Natural killer cell (primary cell): Measurements from ENCODE around the gene ZNF70. TPM values are rescaled to one million over a fixed set of nuclear protein-coding genes. Genes with fewer than 3 reads are reported as not detected.

ENCODE experiments used
- ATAC-seq, 3 donors: fragments of 150-1000 bp in 2 of 3; fragments of 200-7000 bp in 1 of 3; cut with Tn5 transposase; 1 replicate in 1 of 3; 2 replicates in 2 of 3; pipeline ENCODE4 v1.10.0; 2021; ENCODE audit warnings: mild to moderate bottlenecking in 2 of 3, moderate library complexity in 2 of 3
- DNase-seq, 2 donors: peaks; one replicate each; pipeline versions ENCODE4 v3.0.0 to v3.0.0-alpha.2; 2013 to 2021; ENCODE audit warnings: mixed read lengths in 1 of 2
- H3K27ac ChIP-seq: one replicate; pipeline ENCODE4 v1.5.1; 2013; ENCODE audit warnings: mild to moderate bottlenecking, low read length
- H3K27me3 ChIP-seq: one replicate; pipeline ENCODE4 v1.6.1; 2013; ENCODE audit warnings: low read length; ENCODE audit not compliant: control insufficient read depth, insufficient read depth
- H3K36me3 ChIP-seq: one replicate; pipeline ENCODE4 v1.6.1; 2013; ENCODE audit warnings: low read length; ENCODE audit not compliant: control insufficient read depth, insufficient read depth
- H3K4me1 ChIP-seq: one replicate; pipeline ENCODE4 v1.6.1; 2013; ENCODE audit warnings: low read length; ENCODE audit not compliant: control insufficient read depth, insufficient read depth
- H3K4me3 ChIP-seq: one replicate; pipeline ENCODE4 v1.5.1; 2013; ENCODE audit warnings: low read length
- H3K9me3 ChIP-seq: one replicate; pipeline ENCODE4 v1.6.1; 2013; ENCODE audit warnings: low read length; ENCODE audit not compliant: control insufficient read depth, insufficient read depth
- H3K27ac Mint-ChIP-seq, 2 donors: one replicate each; pipeline ENCODE4 v1.8.0; 2022; ENCODE audit warnings: mild to moderate bottlenecking in 2 of 2, mixed read lengths in 2 of 2, moderate library complexity in 1 of 2
- H3K27me3 Mint-ChIP-seq, 2 donors: one replicate each; pipeline ENCODE4 v1.8.0; 2022; ENCODE audit warnings: low read depth in 2 of 2, mixed read lengths in 2 of 2
- H3K36me3 Mint-ChIP-seq: one replicate; pipeline ENCODE4 v1.8.0; 2022; ENCODE audit warnings: mixed read lengths
- H3K4me1 Mint-ChIP-seq, 2 donors: one replicate each; pipeline ENCODE4 v1.8.0; 2022; ENCODE audit warnings: mixed read lengths in 2 of 2
- H3K4me3 Mint-ChIP-seq: one replicate; pipeline ENCODE4 v1.8.0; 2022; ENCODE audit warnings: mild to moderate bottlenecking, moderate library complexity, mixed read lengths
- H3K9me3 Mint-ChIP-seq, 2 donors: one replicate each; pipeline ENCODE4 v1.8.0; 2022; ENCODE audit warnings: mixed read lengths in 2 of 2
- WGBS: methylation state at CpG from one replicate; pipeline ENCODE4 v1.1.7; 2013; ENCODE audit warnings: missing lambda C conversion rate; ENCODE audit not compliant: insufficient coverage; 5-methylcytosine and 5-hydroxymethylcytosine counted together
- intact Hi-C: fragments of 100-400 bp; cut with micrococcal nuclease; formaldehyde crosslinking; loops from one replicate; pipeline ENCODE4 v1.14.2; 2022
- total RNA-seq, 4 donors: library from RNA; stranded (reverse); fragments of 120-200 nt in 1 of 4; gene quantifications; one replicate each; pipeline versions ENCODE4 v1.2.3 to v1.2.4, GENCODE V29; 2013 to 2022
- TF ChIP-seq, protein P1 (sequence below): fragments of 200-600 bp; IDR thresholded peaks from one replicate; pipeline ENCODE4 v1.8.0; 2022; ENCODE audit warnings: antibody characterized with exemption

The ZNF70 gene
- total RNA-seq, 3 donors from 2014 or later (not counting 1 experiment from before 2014, with no cell fraction given), result 7.4 to 9.1 (median 7.7) TPM

DNA sequence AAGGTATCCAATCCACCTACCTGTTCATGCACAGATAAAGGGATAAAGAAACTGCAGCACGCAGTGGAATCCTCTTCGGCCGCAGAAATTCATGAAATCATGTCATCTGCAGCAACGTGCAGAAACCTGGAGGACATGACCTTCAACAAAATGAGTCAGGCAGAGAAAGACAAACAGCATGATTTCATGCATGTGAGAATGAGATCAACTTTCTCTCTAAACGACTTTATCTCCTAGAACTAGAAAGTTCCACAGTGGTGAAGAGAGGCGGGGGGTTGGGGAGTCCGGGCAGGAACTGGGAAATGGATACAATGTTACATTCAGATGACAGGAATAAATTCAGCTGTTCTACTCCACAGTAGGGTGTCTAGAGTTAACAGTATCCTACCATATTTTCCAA is 50.2 kb downstream of the ZNF70 start:
- 97% methylated on average over 5 of the region's 7 CpGs for WGBS
- H3K4me1 Mint-ChIP-seq, result peaks cover 52 to 59% of the 10 kb centered on the region in 2 donors
- H3K27ac Mint-ChIP-seq, result no peak overlapping the region

DNA sequence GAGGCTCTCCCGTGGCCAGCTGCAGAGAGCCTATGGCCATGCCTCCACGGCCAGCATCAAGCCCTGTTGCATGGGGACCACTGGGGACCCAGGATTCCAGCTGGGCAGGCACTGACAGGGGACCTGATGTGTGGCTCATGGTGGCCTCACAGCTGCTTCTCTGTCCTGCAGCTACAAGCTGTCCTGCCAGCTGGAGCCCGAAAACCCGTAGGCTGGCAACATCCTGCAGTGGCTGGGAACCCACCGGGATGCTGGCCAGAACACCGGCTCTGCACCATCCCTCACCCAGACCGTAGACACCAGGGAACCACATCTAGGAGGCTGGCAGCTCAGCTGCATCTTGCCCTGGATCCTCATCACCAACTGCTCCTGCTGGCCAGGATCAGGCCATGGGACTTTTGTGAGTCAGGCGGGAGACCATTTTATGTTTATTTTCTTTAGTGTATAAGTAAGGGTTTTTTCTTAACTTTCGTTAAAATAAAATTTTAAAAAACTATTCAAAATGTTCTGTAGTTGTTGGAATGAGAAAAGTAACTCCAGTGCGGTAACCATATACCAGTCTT is 52.2 kb downstream of the ZNF70 start:
- no peaks in the 10 kb centered on the region for H3K27me3 ChIP-seq
- Mint-ChIP-seq H3K4me3 (no peak overlapping the region), H3K9me3 (no peaks in the 10 kb centered on the region), H3K27me3 (no peaks in the 10 kb centered on the region), H3K36me3 (peaks cover 22% of the 10 kb centered on the region), H3K27ac (no peak overlapping the region), H3K4me1 (peaks cover 45 to 51% of the 10 kb centered on the region in 2 donors)
- no peak overlapping the region for H3K27ac ChIP-seq
- peaks cover 61% of the 10 kb centered on the region for H3K36me3 ChIP-seq
- H3K4me3 ChIP-seq, result no peak overlapping the region
- ATAC-seq (no peak), DNase-seq (no peak)
- peaks cover 35% of the 10 kb centered on the region for H3K4me1 ChIP-seq
- 96% methylated on average over 8 of the region's 10 CpGs for WGBS
- intact Hi-C loops, result no loop called here
- H3K9me3 ChIP-seq, result no peaks in the 10 kb centered on the region
- TF ChIP-seq, protein P1, sequence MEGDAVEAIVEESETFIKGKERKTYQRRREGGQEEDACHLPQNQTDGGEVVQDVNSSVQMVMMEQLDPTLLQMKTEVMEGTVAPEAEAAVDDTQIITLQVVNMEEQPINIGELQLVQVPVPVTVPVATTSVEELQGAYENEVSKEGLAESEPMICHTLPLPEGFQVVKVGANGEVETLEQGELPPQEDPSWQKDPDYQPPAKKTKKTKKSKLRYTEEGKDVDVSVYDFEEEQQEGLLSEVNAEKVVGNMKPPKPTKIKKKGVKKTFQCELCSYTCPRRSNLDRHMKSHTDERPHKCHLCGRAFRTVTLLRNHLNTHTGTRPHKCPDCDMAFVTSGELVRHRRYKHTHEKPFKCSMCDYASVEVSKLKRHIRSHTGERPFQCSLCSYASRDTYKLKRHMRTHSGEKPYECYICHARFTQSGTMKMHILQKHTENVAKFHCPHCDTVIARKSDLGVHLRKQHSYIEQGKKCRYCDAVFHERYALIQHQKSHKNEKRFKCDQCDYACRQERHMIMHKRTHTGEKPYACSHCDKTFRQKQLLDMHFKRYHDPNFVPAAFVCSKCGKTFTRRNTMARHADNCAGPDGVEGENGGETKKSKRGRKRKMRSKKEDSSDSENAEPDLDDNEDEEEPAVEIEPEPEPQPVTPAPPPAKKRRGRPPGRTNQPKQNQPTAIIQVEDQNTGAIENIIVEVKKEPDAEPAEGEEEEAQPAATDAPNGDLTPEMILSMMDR, result no peak

More for the DNA sequence above, 50.2 kb downstream of the ZNF70 start:
- no peak overlapping the region for H3K27ac ChIP-seq
- H3K27me3 ChIP-seq, result no peaks in the 10 kb centered on the region
- peaks cover 26% of the 10 kb centered on the region for H3K4me1 ChIP-seq
- Mint-ChIP-seq H3K4me3 (no peak overlapping the region), H3K36me3 (peaks cover 39% of the 10 kb centered on the region), H3K27me3 (no peaks in the 10 kb centered on the region), H3K9me3 (no peaks in the 10 kb centered on the region)
- H3K9me3 ChIP-seq, result no peaks in the 10 kb centered on the region
- H3K4me3 ChIP-seq, result no peak overlapping the region
- peaks cover 65% of the 10 kb centered on the region for H3K36me3 ChIP-seq
- DNase-seq, result no peak
- no peak for ATAC-seq
- intact Hi-C loops, result no loop called here
- TF ChIP-seq, protein P1, result no peak

DNA sequence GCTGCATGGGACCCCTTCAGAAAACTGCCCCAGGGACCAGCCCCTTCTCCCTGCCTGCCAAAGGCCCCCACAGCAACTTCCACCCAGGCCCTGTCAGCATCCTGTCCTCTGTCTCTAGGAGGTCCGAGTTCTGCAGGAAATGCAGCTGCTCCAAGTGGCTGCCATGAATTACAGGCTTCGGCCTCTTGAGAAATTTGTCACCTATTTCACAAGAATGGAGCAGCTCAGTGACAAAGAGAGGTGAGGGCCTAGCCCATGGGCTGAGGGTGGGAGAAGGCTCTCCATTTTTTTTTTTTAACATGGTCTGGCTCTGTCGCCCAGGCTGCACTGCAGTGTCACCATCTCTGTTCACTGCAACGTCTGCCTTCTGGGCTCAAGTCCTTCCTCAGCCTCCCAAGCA is 52.8 kb downstream of the ZNF70 start:
- H3K4me3 Mint-ChIP-seq, result no peak overlapping the region
- H3K27me3 Mint-ChIP-seq, result no peaks in the 10 kb centered on the region
- no peak overlapping the region for H3K27ac ChIP-seq
- DNase-seq (no peak), ATAC-seq (no peak)
- no peaks in the 10 kb centered on the region for H3K9me3 Mint-ChIP-seq
- no peak overlapping the region for H3K4me3 ChIP-seq
- H3K36me3 Mint-ChIP-seq, result peaks cover 21% of the 10 kb centered on the region
- peaks cover 42 to 48% of the 10 kb centered on the region in 2 donors for H3K4me1 Mint-ChIP-seq
- 83% methylated on average over 4 of the region's 4 CpGs for WGBS
- H3K36me3 ChIP-seq, result peaks cover 61% of the 10 kb centered on the region
- peak overlapping the region; percentile 100 for H3K27ac Mint-ChIP-seq
- no peaks in the 10 kb centered on the region for H3K27me3 ChIP-seq
- TF ChIP-seq, protein P1, result no peak
- no peaks in the 10 kb centered on the region for H3K9me3 ChIP-seq
- H3K4me1 ChIP-seq, result peaks cover 35% of the 10 kb centered on the region
- intact Hi-C loops, result no loop called here
